Neutrophil (primary cell): Measurements from ENCODE around the gene TMEM114.

Source experiments
- H3K27ac ChIP-seq: fragments of 200-600 bp; sonication (generic); 2 replicates; pipeline ENCODE4 v1.5.1; 2016; ENCODE audit warnings: mild to moderate bottlenecking, moderate library complexity
- H3K27me3 ChIP-seq: fragments of 200-600 bp; sonication (generic); 2 replicates; pipeline ENCODE4 v1.6.0; 2016; ENCODE audit warnings: mild to moderate bottlenecking
- H3K36me3 ChIP-seq: fragments of 200-600 bp; sonication (generic); 2 replicates; pipeline ENCODE4 v1.5.1; 2017
- H3K4me1 ChIP-seq, 2 experiments: fragments of 200-600 bp in 1 of 2; sonication (generic) in 1 of 2; 1 replicate in 1 of 2; 2 replicates in 1 of 2; pipeline versions ENCODE4 v1.5.1 to v1.6.1; 2013 to 2016; ENCODE audit warnings: low read depth in 1 of 2, low read length in 1 of 2, mild to moderate bottlenecking in 1 of 2, moderate library complexity in 1 of 2; ENCODE audit not compliant: control insufficient read depth in 1 of 2, insufficient read depth in 1 of 2
- H3K4me3 ChIP-seq, 2 experiments: fragments of 200-600 bp in 1 of 2; sonication (generic) in 1 of 2; 1 replicate in 1 of 2; 2 replicates in 1 of 2; pipeline ENCODE4 v1.5.1; 2013 to 2016; ENCODE audit warnings: low read depth in 1 of 2, low read length in 1 of 2, mild to moderate bottlenecking in 1 of 2, moderate library complexity in 1 of 2
- H3K9me3 ChIP-seq: fragments of 200-600 bp; sonication (generic); 2 replicates; pipeline ENCODE4 v1.5.1; 2016
- TF ChIP-seq, protein P1 (sequence below): fragments of 200-600 bp; sonication (generic); IDR thresholded peaks from 2 replicates; pipeline ENCODE4 v1.5.1; 2016; ENCODE audit warnings: antibody characterized with exemption

TMEM114 gene

DNA sequence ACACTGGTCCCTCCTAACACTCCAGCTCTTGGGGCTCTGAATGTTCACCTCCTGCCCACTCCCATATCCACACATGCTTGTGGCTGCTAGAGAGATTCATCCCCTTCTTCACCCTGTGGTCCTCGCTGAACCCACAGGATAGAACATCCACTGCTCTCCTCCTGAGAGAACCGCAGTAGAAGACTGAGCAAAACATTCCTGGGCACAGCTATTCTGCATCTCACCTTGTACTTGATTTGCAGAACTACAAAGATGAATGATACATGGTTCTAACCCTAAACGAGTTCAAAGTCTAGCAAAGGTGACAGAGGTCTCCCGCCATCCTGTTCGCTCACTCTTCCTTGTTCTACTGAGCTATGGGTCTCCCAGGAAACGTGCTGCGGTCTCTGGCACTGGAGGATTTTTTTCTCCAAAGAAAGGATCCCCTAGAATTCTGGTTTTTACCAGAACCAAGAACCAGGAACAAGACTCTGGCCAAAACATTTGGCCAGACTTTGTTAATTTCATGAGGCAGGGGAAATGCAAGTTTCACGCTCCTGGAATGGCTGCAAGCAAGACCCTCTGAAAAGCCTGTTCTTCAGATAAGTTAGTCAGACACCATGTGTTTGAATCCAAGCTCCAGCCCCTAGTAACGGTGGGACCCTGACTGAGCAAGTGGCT lies 39.5 kb downstream of the TMEM114 start:
- TF ChIP-seq, protein P1, sequence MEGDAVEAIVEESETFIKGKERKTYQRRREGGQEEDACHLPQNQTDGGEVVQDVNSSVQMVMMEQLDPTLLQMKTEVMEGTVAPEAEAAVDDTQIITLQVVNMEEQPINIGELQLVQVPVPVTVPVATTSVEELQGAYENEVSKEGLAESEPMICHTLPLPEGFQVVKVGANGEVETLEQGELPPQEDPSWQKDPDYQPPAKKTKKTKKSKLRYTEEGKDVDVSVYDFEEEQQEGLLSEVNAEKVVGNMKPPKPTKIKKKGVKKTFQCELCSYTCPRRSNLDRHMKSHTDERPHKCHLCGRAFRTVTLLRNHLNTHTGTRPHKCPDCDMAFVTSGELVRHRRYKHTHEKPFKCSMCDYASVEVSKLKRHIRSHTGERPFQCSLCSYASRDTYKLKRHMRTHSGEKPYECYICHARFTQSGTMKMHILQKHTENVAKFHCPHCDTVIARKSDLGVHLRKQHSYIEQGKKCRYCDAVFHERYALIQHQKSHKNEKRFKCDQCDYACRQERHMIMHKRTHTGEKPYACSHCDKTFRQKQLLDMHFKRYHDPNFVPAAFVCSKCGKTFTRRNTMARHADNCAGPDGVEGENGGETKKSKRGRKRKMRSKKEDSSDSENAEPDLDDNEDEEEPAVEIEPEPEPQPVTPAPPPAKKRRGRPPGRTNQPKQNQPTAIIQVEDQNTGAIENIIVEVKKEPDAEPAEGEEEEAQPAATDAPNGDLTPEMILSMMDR: no peak
- no peaks in the 10 kb centered on the region for H3K9me3 ChIP-seq
- peaks cover 37% of the 10 kb centered on the region for H3K27me3 ChIP-seq
- H3K4me1 ChIP-seq: no peaks in the 10 kb centered on the region
- H3K36me3 ChIP-seq: no peaks in the 10 kb centered on the region
- no peak overlapping the region for H3K27ac ChIP-seq
- no peak overlapping the region for H3K4me3 ChIP-seq

DNA sequence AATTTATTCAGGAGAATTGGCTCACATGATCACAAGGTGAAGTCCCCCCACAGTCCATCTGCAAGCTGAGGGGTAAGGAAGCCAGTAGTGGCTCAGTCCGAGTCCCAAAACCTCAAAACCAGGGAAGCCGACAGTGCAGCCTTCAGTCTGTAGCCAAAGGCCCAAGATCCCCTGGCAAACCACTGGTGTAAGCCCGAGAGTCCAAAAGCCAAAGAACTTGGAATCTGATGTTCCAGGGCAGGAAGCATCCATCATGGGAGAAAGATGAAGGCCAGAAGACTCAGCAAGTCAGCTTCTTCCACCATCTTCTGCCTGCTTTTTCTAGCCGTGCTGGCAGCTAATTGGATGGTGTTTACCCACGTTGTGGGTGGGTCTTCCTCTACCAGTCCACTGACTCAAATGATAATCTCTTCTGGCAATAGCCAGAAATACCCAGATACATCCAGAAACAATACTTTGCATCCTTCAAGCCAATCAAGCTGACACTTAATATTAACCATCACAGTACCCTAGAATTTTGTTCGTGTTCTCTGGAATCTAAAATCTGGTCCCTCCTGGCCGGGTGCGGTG lies 40.4 kb downstream of the TMEM114 start:
- TF ChIP-seq, protein P1: no peak
- H3K4me1 ChIP-seq: no peaks in the 10 kb centered on the region
- H3K9me3 ChIP-seq: no peaks in the 10 kb centered on the region
- H3K27ac ChIP-seq: no peak overlapping the region
- H3K36me3 ChIP-seq: no peaks in the 10 kb centered on the region
- no peak overlapping the region for H3K4me3 ChIP-seq
- H3K27me3 ChIP-seq: peaks cover 36% of the 10 kb centered on the region

DNA sequence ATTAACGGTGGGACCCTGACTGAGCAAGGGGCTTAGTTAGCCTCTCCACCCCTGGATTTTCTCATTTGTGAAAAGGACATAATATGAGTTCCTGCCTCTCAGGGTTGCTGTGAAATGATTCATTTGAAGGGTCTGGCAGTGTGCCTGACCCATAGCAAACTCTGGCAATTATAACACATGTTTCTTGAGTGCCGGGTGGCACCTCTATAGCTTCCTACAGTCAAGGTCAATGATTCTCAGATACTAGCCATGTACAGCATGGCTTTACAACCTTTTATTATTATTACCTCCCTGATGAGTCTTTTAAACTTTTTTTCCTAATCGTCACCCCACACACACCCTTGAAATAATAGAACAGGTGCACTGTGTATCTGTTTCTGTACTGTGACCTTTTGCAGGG lies 42.1 kb downstream of the TMEM114 start:
- TF ChIP-seq, protein P1: no peak
- H3K27me3 ChIP-seq: peaks cover 31% of the 10 kb centered on the region
- no peak overlapping the region for H3K27ac ChIP-seq
- H3K4me3 ChIP-seq: no peak overlapping the region
- H3K9me3 ChIP-seq: no peaks in the 10 kb centered on the region
- no peaks in the 10 kb centered on the region for H3K36me3 ChIP-seq
- H3K4me1 ChIP-seq: no peaks in the 10 kb centered on the region

DNA sequence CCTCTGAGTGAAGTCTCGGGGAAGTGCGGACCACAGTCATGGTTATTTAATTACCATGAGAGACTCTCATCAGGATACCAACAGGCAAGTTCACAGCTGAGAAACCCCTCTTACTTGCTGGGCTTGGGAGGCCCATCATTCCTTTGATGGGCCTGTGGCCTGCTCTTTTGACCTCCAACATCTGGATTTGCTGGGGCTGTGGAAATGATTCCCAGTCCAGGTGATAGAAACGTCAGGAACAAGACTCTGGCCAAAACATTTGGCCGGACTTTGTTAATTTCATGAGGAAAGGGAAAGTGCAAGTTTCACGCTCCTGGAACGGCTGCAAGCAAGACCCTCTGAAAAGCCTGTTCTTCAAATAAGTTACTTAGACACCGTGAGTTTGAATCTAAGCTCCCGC lies 42.5 kb downstream of the TMEM114 start:
- no peaks in the 10 kb centered on the region for H3K4me1 ChIP-seq
- no peak overlapping the region for H3K4me3 ChIP-seq
- no peaks in the 10 kb centered on the region for H3K36me3 ChIP-seq
- peaks cover 27% of the 10 kb centered on the region for H3K27me3 ChIP-seq
- TF ChIP-seq, protein P1: no peak
- no peaks in the 10 kb centered on the region for H3K9me3 ChIP-seq
- no peak overlapping the region for H3K27ac ChIP-seq

DNA sequence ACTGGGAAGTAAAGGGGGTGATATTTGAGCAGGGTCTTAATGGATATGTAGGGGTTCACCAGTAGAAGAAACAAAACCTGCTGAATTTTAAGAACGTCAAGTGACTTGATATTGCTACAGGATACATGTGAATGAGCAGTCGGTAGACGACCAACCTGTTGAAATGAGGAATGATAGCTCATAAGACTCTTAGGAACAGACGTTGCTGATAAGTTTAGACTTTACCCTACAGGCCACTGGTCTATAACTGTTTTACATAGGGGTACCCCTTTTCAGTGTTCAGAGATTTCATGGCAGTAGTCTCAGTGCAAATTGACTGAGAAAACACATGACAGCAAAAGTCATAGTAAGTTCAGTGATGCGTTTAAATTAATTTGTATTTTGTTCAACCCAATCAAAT lies 45.9 kb downstream of the TMEM114 start:
- TF ChIP-seq, protein P1: no peak
- Histone ChIP-seq H3K9me3 (no peaks in the 10 kb centered on the region), H3K4me3 (no peak overlapping the region), H3K36me3 (no peaks in the 10 kb centered on the region), H3K4me1 (no peaks in the 10 kb centered on the region), H3K27ac (no peak overlapping the region), H3K27me3 (peaks cover 27% of the 10 kb centered on the region)
